Bone marrow (tissue), 2 donors: ENCODE data around the gene CIITA.

Source experiments
- DNase-seq, 2 donors: peaks; one replicate each; lab custom pipeline; 2025; lab: John Stamatoyannopoulos, UW

Gene CIITA

GRCh38 chr16:10878644-10879501, 1.9 kb downstream of the CIITA start:
- DNase-seq: peak in 1 of 2 donors; percentile 29

GRCh38 chr16:10879681-10880589, 2.9 kb downstream of the CIITA start:
- no peak for DNase-seq

- peak in 1 of 2 donors; percentile 19 for DNase-seq
Measured at GRCh38 chr16:10880594-10881452, 3.8 kb downstream of the CIITA start.

GRCh38 chr16:10881479-10882030, 4.6 kb downstream of the CIITA start:
- no peak for DNase-seq

- no peak for DNase-seq
Measured at GRCh38 chr16:10883004-10883403, 6.0 kb downstream of the CIITA start.

- DNase-seq: no peak
Measured at GRCh38 chr16:10885246-10885645, 8.2 kb downstream of the CIITA start.

- DNase-seq: no peak
Measured at GRCh38 chr16:10888320-10888937, 11.4 kb downstream of the CIITA start.

GRCh38 chr16:10889855-10890254, 12.9 kb downstream of the CIITA start:
- no peak for DNase-seq

GRCh38 chr16:10892782-10893318, 15.8 kb downstream of the CIITA start:
- no peak for DNase-seq

- DNase-seq: no peak
Measured at GRCh38 chr16:10895053-10895946, 18.3 kb downstream of the CIITA start.

- no peak for DNase-seq
Measured at GRCh38 chr16:10896165-10896564, 19.2 kb downstream of the CIITA start.

GRCh38 chr16:10896723-10897122, 19.7 kb downstream of the CIITA start:
- DNase-seq: no peak

- DNase-seq: no peak
Measured at GRCh38 chr16:10897134-10897533, 20.1 kb downstream of the CIITA start.

- DNase-seq: no peak
Measured at GRCh38 chr16:10902999-10903398, 26.0 kb downstream of the CIITA start.

- DNase-seq: no peak
Measured at GRCh38 chr16:10906482-10906881, 29.5 kb downstream of the CIITA start.

GRCh38 chr16:10906914-10907756, 30.1 kb downstream of the CIITA start:
- no peak for DNase-seq

GRCh38 chr16:10907757-10908045, 30.7 kb downstream of the CIITA start:
- no peak for DNase-seq

- no peak for DNase-seq
Measured at GRCh38 chr16:10911267-10911666, 34.3 kb downstream of the CIITA start.

GRCh38 chr16:10916534-10916933, 39.5 kb downstream of the CIITA start:
- no peak for DNase-seq
